Left ventricle myocardium inferior (tissue), 1 donor: ENCODE data around the gene RTN4R. TPM values are rescaled to one million over a fixed set of nuclear protein-coding genes. Genes with fewer than 3 reads are reported as not detected.

Experiments used
- DNase-seq: peaks from one replicate; pipeline ENCODE4 v3.0.0-alpha.2; 2020
- H3K27ac ChIP-seq: fragments of 200-600 bp; replicated peaks from 2 replicates; pipeline ENCODE4 v1.8.0; 2021
- H3K27me3 ChIP-seq: fragments of 200-600 bp; 2 replicates; pipeline ENCODE4 v1.8.0; 2021; ENCODE audit warnings: low read depth
- H3K36me3 ChIP-seq: fragments of 200-600 bp; 2 replicates; pipeline ENCODE4 v1.8.0; 2021
- H3K4me1 ChIP-seq: fragments of 200-600 bp; 2 replicates; pipeline ENCODE4 v1.8.0; 2021
- H3K4me3 ChIP-seq: fragments of 200-600 bp; 2 replicates; pipeline ENCODE4 v1.8.0; 2021; ENCODE audit warnings: mild to moderate bottlenecking, moderate library complexity
- H3K9me3 ChIP-seq: fragments of 200-600 bp; replicated peaks from 2 replicates; pipeline ENCODE4 v1.8.0; 2021
- intact Hi-C: fragments of 100-400 bp; cut with micrococcal nuclease; formaldehyde crosslinking; loops from one replicate; pipeline ENCODE4 v1.11.0; 2022
- total RNA-seq: library from RNA; stranded (reverse); fragmentation: NEBNext Ultra II Directional; extraction: Animal tissue kit (Norgen Biotek cat#: 25700); gene quantifications from one replicate; pipeline ENCODE4 v1.2.1, GENCODE V29; 2021
- TF ChIP-seq, protein P1 (sequence below): fragments of 200-600 bp; IDR thresholded peaks from 2 replicates; pipeline ENCODE4 v1.8.0; 2021; ENCODE audit warnings: antibody characterized with exemption, mild to moderate bottlenecking, borderline replicate concordance
- donor health status: DM: no; HTN: yes; CAD: no; lungs with severe emphysema.

RTN4R gene
- total RNA-seq, 1 donor from 2014 or later: 0.96 TPM

DNA sequence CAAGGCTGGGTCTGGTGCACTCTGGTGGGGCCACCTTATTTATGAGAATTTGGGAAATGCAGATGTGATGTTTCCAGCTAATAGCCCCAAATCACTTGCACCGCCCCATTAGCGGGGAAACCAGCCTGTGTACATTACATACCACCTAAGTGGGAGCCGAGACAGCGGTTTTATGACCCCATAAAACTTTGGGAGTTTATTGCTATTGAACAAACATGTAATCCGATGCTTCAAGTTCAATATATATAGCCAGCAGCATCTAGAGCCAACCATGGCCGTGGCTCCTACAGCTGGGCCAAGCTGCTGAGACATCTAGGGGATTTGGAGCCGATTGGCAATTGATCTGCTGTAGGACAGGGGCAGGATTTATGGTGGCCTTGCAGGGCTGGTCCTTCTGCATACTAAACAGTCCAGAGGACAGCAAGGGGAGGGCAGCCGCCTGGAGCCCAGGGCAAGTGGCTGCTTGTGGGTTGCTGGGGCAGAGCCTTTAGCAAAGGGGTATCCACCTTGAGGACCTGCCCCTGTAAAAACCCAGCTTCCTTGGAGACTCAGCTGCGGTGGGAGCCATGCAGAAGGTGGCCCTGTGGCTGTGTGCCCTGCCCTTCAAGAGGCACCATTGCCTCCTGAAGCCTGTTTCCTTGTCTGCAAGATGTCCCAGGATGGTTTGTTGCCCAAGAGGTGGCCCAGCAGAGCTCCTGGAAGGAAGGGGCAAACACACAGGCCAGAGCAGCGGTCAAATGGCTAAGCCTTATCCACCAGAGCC lies 69.4 kb downstream of the RTN4R start:
- no peak for DNase-seq
- intact Hi-C loops: no loop called here
- no peaks in the 10 kb centered on the region for H3K27me3 ChIP-seq
- H3K36me3 ChIP-seq: no peaks in the 10 kb centered on the region
- H3K27ac ChIP-seq: no peak overlapping the region
- TF ChIP-seq, protein P1, sequence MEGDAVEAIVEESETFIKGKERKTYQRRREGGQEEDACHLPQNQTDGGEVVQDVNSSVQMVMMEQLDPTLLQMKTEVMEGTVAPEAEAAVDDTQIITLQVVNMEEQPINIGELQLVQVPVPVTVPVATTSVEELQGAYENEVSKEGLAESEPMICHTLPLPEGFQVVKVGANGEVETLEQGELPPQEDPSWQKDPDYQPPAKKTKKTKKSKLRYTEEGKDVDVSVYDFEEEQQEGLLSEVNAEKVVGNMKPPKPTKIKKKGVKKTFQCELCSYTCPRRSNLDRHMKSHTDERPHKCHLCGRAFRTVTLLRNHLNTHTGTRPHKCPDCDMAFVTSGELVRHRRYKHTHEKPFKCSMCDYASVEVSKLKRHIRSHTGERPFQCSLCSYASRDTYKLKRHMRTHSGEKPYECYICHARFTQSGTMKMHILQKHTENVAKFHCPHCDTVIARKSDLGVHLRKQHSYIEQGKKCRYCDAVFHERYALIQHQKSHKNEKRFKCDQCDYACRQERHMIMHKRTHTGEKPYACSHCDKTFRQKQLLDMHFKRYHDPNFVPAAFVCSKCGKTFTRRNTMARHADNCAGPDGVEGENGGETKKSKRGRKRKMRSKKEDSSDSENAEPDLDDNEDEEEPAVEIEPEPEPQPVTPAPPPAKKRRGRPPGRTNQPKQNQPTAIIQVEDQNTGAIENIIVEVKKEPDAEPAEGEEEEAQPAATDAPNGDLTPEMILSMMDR: no peak
- H3K4me1 ChIP-seq: peaks cover 12% of the 10 kb centered on the region
- no peak overlapping the region for H3K4me3 ChIP-seq
- H3K9me3 ChIP-seq: no peaks in the 10 kb centered on the region

DNA sequence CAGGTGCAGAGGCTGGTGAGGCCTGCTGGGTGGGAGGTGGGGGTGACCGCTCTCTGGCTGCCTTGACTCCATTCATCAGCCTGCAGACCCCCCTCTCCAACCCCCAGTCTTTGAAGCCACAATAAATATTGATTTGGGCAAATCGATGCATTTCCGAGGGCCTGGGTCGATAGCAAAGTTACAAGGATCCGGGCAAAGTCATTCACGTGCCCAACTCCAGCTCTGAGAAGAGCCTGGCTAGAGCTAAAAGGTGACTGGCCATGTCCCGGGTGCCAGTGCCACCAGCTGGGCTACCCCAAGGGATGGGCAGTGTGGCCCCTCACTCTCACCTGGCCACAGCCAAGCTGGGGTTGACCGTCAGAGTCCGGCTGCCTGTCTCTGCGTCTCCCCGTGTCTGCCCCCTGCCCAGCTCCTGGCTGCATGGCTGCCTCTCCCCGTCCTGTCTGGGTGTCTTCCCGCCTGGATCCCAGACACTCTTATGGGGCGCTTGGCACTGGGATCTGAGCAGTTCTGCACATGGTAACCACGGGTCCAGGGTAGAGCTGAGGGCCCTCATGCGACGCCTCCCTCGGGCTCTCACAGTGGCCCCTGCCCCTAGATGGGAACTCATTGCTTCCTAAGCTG lies 70.6 kb downstream of the RTN4R start:
- TF ChIP-seq, protein P1: no peak
- Histone ChIP-seq H3K27me3 (no peaks in the 10 kb centered on the region), H3K4me1 (no peaks in the 10 kb centered on the region), H3K36me3 (no peaks in the 10 kb centered on the region), H3K9me3 (no peaks in the 10 kb centered on the region), H3K27ac (no peak overlapping the region), H3K4me3 (no peak overlapping the region)
- DNase-seq: no peak
- intact Hi-C loops: no loop called here

DNA sequence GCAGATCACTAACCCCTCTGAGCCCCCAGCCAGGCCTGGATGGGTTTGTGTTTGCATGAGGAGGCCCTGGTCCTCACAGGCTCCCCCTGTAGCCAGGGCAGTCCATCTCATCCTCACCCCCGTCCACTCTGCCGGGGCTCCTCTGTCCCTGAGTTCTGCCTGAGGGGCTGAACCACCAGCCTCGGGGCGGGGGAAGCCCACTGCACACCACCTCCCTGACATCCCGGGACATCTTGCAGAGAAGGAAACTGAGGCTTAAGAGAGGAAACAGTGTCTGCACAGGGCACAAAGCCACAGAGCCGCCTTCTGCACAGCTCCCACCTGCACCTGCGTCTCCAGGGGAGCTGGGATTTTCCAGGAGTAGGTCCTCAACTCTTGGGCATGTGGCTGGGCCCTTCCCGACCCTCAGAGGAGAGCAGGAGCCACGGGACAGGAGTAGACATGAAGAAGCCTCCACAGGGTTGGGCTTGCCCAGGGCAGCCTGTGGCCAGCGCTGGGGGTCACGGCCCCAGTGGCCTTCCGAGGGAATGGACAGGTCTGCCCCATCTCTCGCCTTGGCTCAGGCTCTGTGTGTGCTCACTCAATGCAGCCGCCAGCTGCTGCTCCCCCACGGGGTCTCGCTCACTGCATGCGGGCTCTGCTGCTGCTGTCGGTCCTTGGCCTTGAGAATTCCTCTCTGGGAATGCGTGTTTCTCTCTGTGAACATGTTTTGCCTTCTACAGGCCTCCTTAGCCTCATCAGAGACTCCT lies 71.8 kb downstream of the RTN4R start:
- Histone ChIP-seq H3K9me3 (no peaks in the 10 kb centered on the region), H3K4me3 (no peak overlapping the region), H3K36me3 (no peaks in the 10 kb centered on the region), H3K27me3 (no peaks in the 10 kb centered on the region), H3K4me1 (no peaks in the 10 kb centered on the region), H3K27ac (no peak overlapping the region)
- TF ChIP-seq, protein P1: no peak
- DNase-seq: no peak
- intact Hi-C loops: no loop called here

DNA sequence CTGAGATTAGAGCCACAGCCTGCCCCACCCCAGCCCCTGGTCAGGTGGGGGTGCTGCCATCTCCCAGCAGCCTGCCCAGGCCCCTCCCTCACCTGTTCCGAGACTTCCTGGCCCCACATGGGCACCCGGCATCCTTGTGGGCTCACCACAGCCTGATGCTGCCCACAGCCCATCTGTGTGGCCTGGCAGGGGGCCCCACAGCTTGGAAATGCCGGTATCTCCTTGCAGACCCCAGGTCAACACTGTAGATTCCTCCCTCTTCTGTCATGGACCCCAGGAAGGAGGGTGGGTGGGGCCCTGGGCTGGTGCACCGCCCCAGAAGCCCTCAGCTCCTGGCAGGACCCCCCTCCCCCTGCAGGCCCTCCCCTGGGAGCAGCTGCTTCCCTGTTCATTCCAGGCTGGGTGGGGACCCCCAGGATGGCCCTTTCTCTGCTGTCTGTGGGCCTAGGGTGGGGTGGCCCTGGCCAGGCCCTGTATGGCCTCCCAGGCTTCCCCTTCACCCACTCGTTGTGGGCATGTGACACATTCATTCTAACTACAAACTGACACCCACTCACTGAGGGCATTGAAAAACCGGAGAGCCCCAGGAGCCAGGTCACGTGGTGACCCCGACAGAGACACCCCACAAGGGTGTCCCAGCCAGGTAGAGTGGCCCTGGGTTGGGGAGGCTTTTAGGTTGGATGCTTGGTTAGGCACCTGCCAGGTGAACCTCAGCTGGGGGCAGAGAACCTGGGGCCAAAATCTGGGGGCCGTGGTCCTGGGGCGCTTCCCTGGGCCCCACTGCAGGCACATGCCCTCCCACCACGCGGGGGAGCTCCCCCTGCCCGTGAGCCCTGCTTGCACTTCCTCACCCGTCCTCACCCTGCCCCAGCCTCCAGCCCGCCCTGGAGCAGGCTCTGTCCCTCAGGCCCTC lies 73.2 kb downstream of the RTN4R start:
- H3K9me3 ChIP-seq: no peaks in the 10 kb centered on the region
- TF ChIP-seq, protein P1: no peak
- H3K4me1 ChIP-seq: no peaks in the 10 kb centered on the region
- intact Hi-C loops: no loop called here
- no peak overlapping the region for H3K27ac ChIP-seq
- no peak for DNase-seq
- no peak overlapping the region for H3K4me3 ChIP-seq
- H3K36me3 ChIP-seq: no peaks in the 10 kb centered on the region
- H3K27me3 ChIP-seq: no peaks in the 10 kb centered on the region
